Central memory CD8-positive, alpha-beta T cell (primary cell): Measurements from ENCODE around the gene PHLDA2.

ENCODE experiments used
- ATAC-seq: fragments of 150-1000 bp; cut with Tn5 transposase; replicated peaks from 2 replicates; pipeline ENCODE4 v1.10.0; 2022; ENCODE audit warnings: mild to moderate bottlenecking, moderate FRiP score, moderate number of reproducible peaks; ENCODE audit not compliant: poor library complexity, severe bottlenecking; ENCODE audit errors: extremely low read depth
- DNase-seq, 2 donors: peaks; one replicate each; pipeline ENCODE4 v3.0.0; 2021; ENCODE audit warnings: low spot score in 2 of 2
- H3K27ac Mint-ChIP-seq: one replicate; pipeline ENCODE4 v1.8.0; 2022; ENCODE audit warnings: low read depth, mild to moderate bottlenecking, moderate library complexity, mixed read lengths
- H3K27me3 Mint-ChIP-seq: one replicate; pipeline ENCODE4 v1.8.0; 2022; ENCODE audit warnings: mixed read lengths
- H3K36me3 Mint-ChIP-seq: one replicate; pipeline ENCODE4 v1.8.0; 2022; ENCODE audit warnings: mild to moderate bottlenecking, moderate library complexity, mixed read lengths; ENCODE audit not compliant: insufficient read depth
- H3K4me1 Mint-ChIP-seq: one replicate; pipeline ENCODE4 v1.8.0; 2022; ENCODE audit warnings: mixed read lengths
- H3K4me3 Mint-ChIP-seq: one replicate; pipeline ENCODE4 v1.8.0; 2022; ENCODE audit warnings: mild to moderate bottlenecking, moderate library complexity, mixed read lengths
- H3K9me3 Mint-ChIP-seq: one replicate; pipeline ENCODE4 v1.8.0; 2022; ENCODE audit warnings: mixed read lengths

Gene PHLDA2

DNA sequence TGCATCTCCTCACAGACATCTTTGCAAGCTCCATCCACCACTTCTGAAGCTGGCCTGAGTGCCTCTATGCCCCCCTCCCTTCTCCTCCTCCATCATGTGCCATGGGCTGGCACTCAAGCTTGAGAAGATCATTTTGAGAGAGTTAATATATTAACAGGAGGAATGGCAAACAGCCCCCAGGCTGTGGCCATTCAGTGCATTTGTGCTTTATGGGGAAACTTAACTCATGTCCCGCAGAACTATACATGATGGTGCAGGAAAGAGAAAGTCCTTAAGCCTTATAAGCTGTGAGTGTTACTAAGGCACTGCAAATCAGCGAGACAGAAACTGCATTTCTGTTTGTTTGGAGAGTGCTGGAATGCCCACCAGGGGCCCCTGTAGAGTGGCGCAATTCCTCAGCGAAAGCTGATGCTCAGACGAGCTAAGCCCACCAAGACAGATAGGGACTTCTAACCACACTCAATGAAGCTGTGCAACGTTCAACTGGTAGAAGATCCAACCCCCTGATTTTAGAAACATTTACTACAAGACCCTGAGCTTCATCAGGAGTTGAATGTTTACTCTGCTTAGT is 26.8 kb upstream of the PHLDA2 start:
- no peaks in the 10 kb centered on the region for H3K9me3 Mint-ChIP-seq

DNA sequence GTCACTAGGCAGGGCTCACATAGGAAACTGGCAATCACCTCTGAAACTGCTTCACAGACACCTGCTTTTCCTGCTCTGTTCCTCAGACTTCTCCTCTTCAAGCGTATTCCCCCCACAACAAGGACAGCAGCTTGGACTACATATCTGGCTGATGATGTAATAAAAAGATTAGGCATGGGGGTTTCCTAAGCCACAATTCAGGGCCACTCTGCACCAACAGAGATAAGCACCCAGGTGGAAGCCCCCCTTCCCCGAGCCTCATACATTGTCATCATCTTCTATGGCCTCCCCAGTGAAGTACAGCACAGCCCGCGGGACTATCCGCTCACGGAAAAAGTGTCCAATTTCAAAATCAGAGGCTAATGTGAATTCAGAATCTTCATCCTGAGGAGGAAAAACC is 25.0 kb upstream of the PHLDA2 start:
- DNase-seq, result no peak
- H3K9me3 Mint-ChIP-seq, result no peaks in the 10 kb centered on the region
- peak overlapping the region; percentile 35 for H3K27ac Mint-ChIP-seq

More for the DNA sequence above, 26.8 kb upstream of the PHLDA2 start:
- H3K36me3 Mint-ChIP-seq, result peaks cover 79% of the 10 kb centered on the region
- no peak overlapping the region for H3K27ac Mint-ChIP-seq
- no peak for DNase-seq
- no peak overlapping the region for H3K4me3 Mint-ChIP-seq
- peaks cover 21% of the 10 kb centered on the region for H3K4me1 Mint-ChIP-seq
- no peaks in the 10 kb centered on the region for H3K27me3 Mint-ChIP-seq
- no peak for ATAC-seq

DNA sequence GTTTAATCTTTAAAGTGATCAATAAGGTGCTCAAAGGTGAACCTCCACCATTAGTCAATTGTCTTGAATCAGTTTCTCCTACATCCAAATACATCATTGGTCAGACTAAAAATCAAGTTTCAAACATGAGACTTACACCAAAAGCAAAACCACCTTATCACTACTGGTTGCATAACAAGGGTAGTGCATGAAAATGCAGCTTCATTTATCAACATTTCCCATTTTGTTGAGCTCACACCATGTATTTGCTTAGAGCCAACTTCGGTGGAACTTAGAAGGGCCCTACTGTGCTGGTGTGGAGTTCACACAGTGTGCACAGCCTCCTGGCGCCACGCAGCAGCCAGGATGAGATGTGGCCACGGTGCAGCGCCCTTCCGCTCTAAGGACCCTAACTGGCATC is 23.1 kb upstream of the PHLDA2 start:
- Mint-ChIP-seq H3K4me3 (no peak overlapping the region), H3K36me3 (peaks cover 77% of the 10 kb centered on the region), H3K9me3 (no peaks in the 10 kb centered on the region)

More for the DNA sequence above, 25.0 kb upstream of the PHLDA2 start:
- ATAC-seq, result no peak
- no peaks in the 10 kb centered on the region for H3K27me3 Mint-ChIP-seq
- H3K36me3 Mint-ChIP-seq, result peaks cover 82% of the 10 kb centered on the region
- H3K4me3 Mint-ChIP-seq, result no peak overlapping the region
- peaks cover 23% of the 10 kb centered on the region for H3K4me1 Mint-ChIP-seq

DNA sequence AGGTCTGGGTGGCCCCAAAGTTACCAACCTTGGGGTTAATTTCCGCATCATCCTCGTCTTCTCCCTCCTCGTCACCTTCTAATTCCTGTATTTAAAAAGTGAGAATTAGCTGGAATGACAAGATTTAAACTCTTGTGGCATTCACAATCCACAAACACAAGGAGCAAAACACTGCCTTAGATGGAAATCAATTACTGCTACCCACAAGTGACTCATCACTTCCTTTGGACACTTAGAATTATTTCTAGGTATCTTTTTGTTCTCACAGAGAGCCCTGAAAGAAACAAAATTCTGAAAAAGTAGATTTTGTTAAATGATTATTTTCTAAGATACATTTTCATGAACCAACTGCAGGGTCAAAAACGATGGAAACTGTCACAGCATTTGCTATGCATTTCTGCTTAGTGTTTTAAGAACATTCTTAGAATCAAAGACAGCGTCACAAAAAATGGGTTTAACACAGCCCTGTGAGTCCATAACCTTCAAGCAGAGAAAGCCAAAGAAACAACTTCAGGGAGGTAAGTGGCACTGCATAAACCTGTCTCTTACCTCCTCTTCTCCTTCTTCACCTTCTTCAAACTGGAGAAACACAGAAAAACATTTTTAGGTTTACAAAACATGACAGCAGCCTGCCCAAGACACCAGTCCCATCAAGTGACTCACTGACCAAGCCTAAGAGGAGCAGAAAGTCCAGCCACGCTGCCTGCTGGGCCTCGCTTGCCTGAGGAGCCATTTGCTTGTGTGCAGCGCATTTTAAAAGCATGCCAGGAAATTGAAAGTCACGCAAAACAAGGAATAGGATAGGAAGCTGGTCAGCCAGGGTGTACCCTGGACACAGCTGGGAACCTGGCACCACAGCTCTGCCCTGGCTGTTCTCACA is 22.3 kb upstream of the PHLDA2 start:
- H3K36me3 Mint-ChIP-seq, result peaks cover 72% of the 10 kb centered on the region
- H3K4me3 Mint-ChIP-seq, result no peak overlapping the region
- no peaks in the 10 kb centered on the region for H3K9me3 Mint-ChIP-seq
- H3K27ac Mint-ChIP-seq, result no peak overlapping the region
- peaks cover 20% of the 10 kb centered on the region for H3K4me1 Mint-ChIP-seq
- H3K27me3 Mint-ChIP-seq, result no peaks in the 10 kb centered on the region
- ATAC-seq (no peak), DNase-seq (no peak)

More for the DNA sequence above, 23.1 kb upstream of the PHLDA2 start:
- H3K27me3 Mint-ChIP-seq, result no peaks in the 10 kb centered on the region
- no peak for DNase-seq
- no peak for ATAC-seq
- H3K27ac Mint-ChIP-seq, result no peak overlapping the region
- H3K4me1 Mint-ChIP-seq, result peaks cover 15% of the 10 kb centered on the region

DNA sequence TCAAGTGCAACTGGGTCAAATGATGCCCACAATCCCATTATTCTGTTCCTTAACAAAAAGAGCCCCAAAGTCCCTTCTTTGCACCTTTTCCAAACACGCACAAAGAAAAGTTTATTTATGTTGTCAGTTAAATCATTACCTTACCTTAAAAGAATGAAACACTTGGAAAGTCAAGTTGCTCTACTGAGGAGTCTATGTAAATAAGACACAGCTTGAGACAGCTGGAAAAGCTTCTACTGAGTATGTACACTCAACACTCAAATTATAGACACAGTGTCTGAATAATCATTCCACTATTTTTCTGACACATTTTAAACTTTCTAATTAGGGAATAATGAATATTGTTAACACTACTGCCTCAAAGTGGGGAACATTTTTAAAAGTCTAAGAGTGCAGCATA is 21.6 kb upstream of the PHLDA2 start:
- no peak for DNase-seq

DNA sequence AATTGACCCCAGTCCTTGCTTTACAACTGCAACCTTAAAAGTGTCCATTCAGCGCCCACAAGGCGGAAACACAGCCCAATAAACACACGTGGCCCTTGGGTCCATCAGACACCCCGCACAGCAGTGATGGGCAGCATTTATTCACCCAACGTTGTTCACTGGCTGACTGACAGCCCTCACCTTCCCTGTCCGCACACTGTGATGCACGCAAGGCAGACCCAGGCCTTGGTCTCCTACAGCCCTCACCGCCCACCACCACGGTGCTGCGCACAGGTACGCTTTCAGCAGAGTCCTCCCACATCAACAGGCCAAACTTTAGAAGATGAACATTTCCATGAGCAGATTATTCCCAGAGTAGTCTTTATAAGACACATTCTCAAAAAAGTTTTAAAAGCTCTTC is 20.7 kb upstream of the PHLDA2 start:
- ATAC-seq (no peak), DNase-seq (no peak)
- Mint-ChIP-seq H3K36me3 (peaks cover 67% of the 10 kb centered on the region), H3K9me3 (no peaks in the 10 kb centered on the region), H3K27ac (no peak overlapping the region), H3K27me3 (no peaks in the 10 kb centered on the region), H3K4me3 (no peak overlapping the region), H3K4me1 (peaks cover 35% of the 10 kb centered on the region)

More for the DNA sequence above, 21.6 kb upstream of the PHLDA2 start:
- H3K27ac Mint-ChIP-seq, result no peak overlapping the region
- H3K9me3 Mint-ChIP-seq, result no peaks in the 10 kb centered on the region
- H3K27me3 Mint-ChIP-seq, result no peaks in the 10 kb centered on the region
- no peak for ATAC-seq
- H3K36me3 Mint-ChIP-seq, result peaks cover 68% of the 10 kb centered on the region
- H3K4me3 Mint-ChIP-seq, result no peak overlapping the region
- H3K4me1 Mint-ChIP-seq, result peaks cover 26% of the 10 kb centered on the region

DNA sequence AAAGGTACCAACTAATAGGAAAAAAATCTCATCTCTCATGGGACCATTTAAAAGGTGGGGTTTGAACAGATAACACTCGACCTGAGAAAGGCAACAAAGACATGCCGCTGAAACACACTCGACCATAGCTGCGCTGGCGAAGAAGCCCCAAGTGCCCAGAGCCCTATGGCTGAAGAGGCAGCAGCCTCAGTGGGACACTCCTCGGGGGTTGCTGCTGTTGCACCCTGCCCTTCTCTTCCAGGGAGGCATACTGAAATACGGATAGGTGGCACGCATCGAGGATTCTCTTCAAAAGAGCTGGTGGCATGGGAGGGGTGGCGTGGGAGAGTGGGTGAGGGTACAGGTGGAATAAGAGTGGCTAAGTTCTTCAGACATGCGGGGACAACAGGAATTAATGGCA is 18.5 kb upstream of the PHLDA2 start:
- ATAC-seq (no peak), DNase-seq (no peak)
- H3K9me3 Mint-ChIP-seq, result no peaks in the 10 kb centered on the region
- H3K36me3 Mint-ChIP-seq, result peaks cover 62% of the 10 kb centered on the region
- H3K4me3 Mint-ChIP-seq, result no peak overlapping the region
- no peaks in the 10 kb centered on the region for H3K27me3 Mint-ChIP-seq
- peaks cover 38% of the 10 kb centered on the region for H3K4me1 Mint-ChIP-seq
- no peak overlapping the region for H3K27ac Mint-ChIP-seq

DNA sequence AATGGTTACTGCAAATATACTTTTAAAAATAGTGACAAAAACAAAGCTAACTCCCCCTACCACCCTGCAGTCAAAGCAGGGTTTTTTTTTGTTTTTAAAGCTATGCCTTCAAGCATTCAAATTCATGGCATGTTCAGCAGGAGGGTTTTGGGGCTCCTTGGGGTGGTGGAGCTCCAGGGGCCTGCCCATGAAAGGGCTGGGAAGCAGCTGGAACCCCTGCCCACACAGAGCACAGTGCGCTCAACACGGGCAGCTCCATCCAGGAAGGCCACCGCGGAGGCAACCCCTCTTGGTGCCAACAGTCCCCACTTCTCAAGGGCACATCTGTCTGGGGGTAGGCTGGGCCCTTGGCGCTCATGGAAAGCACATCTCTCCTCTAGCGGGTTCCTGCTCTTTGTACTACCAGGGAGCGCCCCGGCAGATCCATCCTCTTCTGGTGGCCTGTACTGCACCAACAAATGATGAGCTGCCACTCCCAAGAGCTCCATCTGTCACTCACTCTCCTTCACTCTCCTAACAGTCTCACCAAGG is 16.6 kb upstream of the PHLDA2 start:
- Mint-ChIP-seq H3K9me3 (no peaks in the 10 kb centered on the region), H3K4me3 (no peak overlapping the region), H3K27ac (peak overlapping the region; percentile 75), H3K27me3 (no peaks in the 10 kb centered on the region), H3K4me1 (peaks cover 28% of the 10 kb centered on the region), H3K36me3 (peaks cover 50% of the 10 kb centered on the region)
- DNase-seq (no peak), ATAC-seq (no peak)

DNA sequence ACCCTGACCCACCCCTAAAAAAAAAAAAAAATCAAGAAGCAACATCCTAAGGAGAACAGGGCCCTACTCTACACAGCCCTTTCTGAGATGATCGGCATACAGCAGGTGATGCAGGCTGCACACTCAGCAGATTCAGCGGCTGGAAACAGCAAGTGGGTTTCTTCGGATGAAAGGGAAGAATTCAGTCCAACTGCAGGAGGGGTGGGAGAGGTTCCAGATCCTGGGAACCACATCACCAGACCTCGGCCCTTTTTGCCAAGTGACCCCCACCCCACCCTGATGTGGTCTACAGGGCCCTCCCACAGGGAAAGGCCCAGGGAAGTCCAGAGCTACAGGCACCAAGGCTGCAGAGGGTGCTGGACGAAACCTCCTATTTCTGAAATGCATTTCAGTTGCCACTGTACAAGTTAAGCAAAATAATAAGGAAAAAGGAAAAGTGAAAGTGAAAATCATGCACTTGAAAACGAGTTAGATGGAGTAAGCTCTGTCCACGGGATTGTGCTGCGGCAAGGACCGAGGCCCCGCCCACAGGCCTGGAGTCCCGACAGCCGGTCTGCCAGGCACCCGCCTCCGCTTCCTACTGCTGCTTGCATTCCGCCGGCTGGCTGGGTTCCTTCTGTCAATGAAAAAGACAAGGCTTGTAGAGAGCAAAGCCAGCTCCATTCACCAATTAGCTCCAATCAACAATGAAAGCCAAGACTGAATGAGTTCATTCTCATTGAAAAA is 16.0 kb upstream of the PHLDA2 start:
- Mint-ChIP-seq H3K9me3 (no peaks in the 10 kb centered on the region), H3K4me1 (peaks cover 26% of the 10 kb centered on the region), H3K27ac (peak overlapping the region; percentile 75), H3K36me3 (peaks cover 44% of the 10 kb centered on the region), H3K4me3 (no peak overlapping the region), H3K27me3 (no peaks in the 10 kb centered on the region)
- no peak for DNase-seq
- ATAC-seq, result no peak

DNA sequence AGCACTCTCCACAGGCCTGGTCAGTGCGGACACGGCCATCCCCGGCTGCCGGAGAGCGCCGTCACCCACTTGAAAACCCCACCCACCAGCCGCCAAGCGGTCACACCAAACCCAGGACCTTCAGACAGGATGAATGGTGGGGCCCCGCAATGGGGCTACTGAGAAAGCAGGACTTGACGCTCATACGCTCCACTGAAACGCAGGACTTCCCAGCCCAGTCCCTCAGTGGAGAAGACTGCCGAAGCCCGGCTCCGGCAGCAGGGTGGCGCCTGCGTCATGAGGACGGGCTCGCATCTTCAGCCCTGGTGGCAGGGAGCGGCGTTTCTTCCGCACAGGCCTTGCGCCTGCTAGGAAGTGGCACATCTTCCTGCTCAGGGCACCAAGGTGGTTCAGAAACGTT is 15.3 kb upstream of the PHLDA2 start:
- ATAC-seq, result no peak
- Mint-ChIP-seq H3K36me3 (peaks cover 42% of the 10 kb centered on the region), H3K4me3 (no peak overlapping the region), H3K27me3 (no peaks in the 10 kb centered on the region), H3K4me1 (peaks cover 28% of the 10 kb centered on the region), H3K27ac (peak overlapping the region; percentile 75), H3K9me3 (peaks cover 3% of the 10 kb centered on the region)
- no peak for DNase-seq

DNA sequence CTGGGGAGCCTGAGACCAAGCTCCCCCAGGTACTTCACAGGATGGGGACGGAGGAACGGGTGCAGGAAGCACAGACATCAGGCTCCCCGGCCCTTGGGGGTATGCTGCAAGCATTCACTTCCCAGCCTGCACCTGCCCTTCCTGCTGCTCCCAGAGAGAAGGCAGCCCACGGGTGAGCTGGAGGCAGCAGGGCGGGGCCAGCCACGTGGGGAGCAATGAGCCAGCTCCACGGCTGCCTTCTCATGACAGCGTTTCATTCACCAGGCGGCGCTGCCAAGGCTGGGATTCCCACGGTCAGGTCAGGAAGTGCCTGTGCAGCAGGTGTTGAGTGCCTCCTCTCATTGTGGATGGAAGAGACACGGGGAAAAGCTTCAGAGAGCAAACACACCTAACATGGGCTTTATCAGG is 14.5 kb upstream of the PHLDA2 start:
- ATAC-seq, result no peak

DNA sequence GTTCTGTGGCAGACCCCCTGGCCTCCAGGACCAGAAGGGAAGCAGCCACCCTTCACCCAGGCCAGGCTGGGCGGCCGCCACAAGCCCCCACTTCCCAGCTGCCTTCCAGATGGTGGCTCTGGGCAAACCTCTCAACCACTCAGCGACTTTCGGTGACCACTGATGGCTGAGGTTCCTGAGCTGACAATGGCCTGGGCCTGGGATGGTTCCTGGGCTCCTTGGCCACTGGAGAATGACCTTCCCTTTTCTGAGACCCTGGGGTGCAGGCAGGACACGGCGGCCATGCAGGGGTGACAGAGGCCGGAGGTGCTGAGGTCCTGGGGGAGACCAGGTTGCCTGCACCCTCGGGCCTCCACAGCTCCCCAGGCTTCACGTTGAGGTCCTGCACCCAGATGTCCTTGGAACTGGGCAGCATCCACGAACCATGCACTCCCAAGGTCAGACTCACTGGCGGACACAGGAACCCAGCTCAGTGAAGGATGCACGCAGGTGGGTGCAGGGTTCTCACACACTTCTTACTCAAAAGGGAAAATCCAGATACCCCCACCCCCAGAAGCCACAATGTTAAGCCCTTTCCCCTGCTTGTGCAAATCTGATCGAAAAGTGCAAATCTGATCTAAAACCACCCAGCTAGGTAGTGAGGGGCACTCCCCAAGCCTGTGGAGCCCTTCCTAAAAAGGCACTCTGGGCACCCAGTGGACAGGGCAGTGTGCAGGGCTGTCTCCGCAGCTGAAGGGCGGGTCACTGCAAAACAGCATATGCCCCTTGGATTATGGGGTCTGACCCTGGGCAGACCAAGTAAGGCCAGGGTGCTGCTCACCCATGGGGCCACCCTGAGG is 13.9 kb upstream of the PHLDA2 start:
- Mint-ChIP-seq H3K4me3 (no peak overlapping the region), H3K27me3 (no peaks in the 10 kb centered on the region), H3K36me3 (peaks cover 45% of the 10 kb centered on the region), H3K27ac (peak overlapping the region; percentile 75), H3K9me3 (peaks cover 15% of the 10 kb centered on the region), H3K4me1 (peaks cover 36% of the 10 kb centered on the region)
- no peak for DNase-seq
- ATAC-seq, result no peak

More for the DNA sequence above, 14.5 kb upstream of the PHLDA2 start:
- DNase-seq, result no peak
- peaks cover 39% of the 10 kb centered on the region for H3K36me3 Mint-ChIP-seq
- peaks cover 8% of the 10 kb centered on the region for H3K9me3 Mint-ChIP-seq
- H3K4me3 Mint-ChIP-seq, result no peak overlapping the region
- H3K27ac Mint-ChIP-seq, result peak overlapping the region; percentile 75
- no peaks in the 10 kb centered on the region for H3K27me3 Mint-ChIP-seq
- H3K4me1 Mint-ChIP-seq, result peaks cover 30% of the 10 kb centered on the region
